Activated CD8-positive, alpha-beta T cell treated with anti-CD3 and anti-CD28 coated beads for 36 hours (primary cell): ENCODE data around the gene DGAT2. TPM values are rescaled to one million over a fixed set of nuclear protein-coding genes. Genes with fewer than 3 reads are reported as not detected.

Experiments used
- ATAC-seq: fragments of 200-7000 bp; cut with Tn5 transposase; one replicate; pipeline ENCODE4 v1.10.0; 2021; ENCODE audit warnings: mild to moderate bottlenecking, moderate library complexity
- CTCF ChIA-PET: fragments of 350-600 bp; sonication (Branson Sonifier 250); formaldehyde crosslinking; loops from one replicate; lab custom pipeline; 2021; ENCODE audit warnings: antibody characterized with exemption; lab: Charles Lee
- POLR2A ChIA-PET: fragments of 350-600 bp; sonication (Branson Sonifier 250); formaldehyde crosslinking; loops from one replicate; lab custom pipeline; 2021; ENCODE audit warnings: antibody characterized with exemption; lab: Charles Lee
- DNase-seq: peaks from one replicate; pipeline ENCODE4 v3.0.0-alpha.2; 2020
- H3K27ac Mint-ChIP-seq: one replicate; pipeline ENCODE4 v1.8.0; 2021; ENCODE audit warnings: mild to moderate bottlenecking, mixed read lengths
- H3K27me3 Mint-ChIP-seq: one replicate; pipeline ENCODE4 v1.8.0; 2021; ENCODE audit warnings: mixed read lengths
- H3K36me3 Mint-ChIP-seq: one replicate; pipeline ENCODE4 v1.8.0; 2021; ENCODE audit warnings: low read depth, mixed read lengths
- H3K4me1 Mint-ChIP-seq: one replicate; pipeline ENCODE4 v1.8.0; 2021; ENCODE audit warnings: low read depth, mixed read lengths
- H3K4me3 Mint-ChIP-seq: one replicate; pipeline ENCODE4 v1.8.0; 2021; ENCODE audit warnings: mild to moderate bottlenecking, moderate library complexity, mixed read lengths
- H3K9me3 Mint-ChIP-seq: one replicate; pipeline ENCODE4 v1.8.0; 2021; ENCODE audit warnings: mixed read lengths
- intact Hi-C: fragments of 100-400 bp; cut with micrococcal nuclease; formaldehyde crosslinking; loops from one replicate; pipeline ENCODE4 v1.10.0; 2022
- total RNA-seq, 2 experiments: library from RNA; stranded (reverse); gene quantifications; one replicate each; pipeline ENCODE4 v1.2.3, GENCODE V29; 2021
- TF ChIP-seq, protein P1 (sequence below): fragments of 200-600 bp; IDR thresholded peaks from one replicate; pipeline ENCODE4 v1.8.0; 2022; ENCODE audit warnings: antibody characterized with exemption, mild to moderate bottlenecking

The DGAT2 gene
- total RNA-seq, 2 experiments from 2014 or later = 1.7 to 1.8 TPM

DNA sequence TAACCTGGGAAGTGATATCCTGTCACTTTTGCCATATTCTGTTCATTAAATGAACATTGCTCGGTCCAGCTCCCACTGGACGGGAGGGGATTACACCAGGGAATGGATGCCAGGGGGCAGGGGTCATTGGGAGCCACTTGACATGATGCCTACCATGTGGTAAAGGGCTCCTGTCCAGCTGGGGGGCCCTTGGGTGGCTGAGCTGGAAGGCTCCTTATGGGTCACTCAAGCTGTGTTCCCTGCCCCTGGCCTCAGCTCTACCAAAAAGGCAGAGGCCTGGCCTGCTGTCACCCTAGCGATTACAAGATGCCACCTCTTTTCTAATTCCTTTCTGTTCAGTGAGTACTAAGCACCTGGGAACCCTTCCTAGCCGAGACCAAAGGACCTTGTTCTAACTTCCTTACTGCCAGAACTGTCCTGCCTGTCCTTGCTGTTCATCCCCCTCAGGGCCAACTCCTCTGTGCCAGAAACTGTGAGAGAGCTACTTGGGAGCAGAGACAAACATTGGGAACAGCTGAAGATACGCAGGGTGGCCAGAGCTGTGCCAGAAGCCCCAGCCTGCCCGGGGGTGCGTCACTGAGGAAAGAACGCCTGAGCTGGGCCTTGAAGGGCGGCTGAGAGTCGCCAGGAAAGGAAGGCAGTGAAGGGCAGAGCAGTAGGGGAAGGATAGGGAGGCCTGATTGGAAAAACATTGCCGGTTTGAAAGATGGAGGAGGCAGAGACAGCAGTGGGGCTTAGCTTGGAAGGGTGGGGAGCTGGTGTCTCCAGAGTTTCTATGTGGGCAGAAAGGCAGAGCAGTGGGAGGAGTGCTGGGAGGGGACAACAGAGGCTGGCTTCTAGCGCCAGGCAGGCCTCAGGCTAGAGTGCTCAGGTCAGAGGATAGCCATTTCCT lies 33.7 kb downstream of the DGAT2 start:
- no peaks in the 10 kb centered on the region for H3K36me3 Mint-ChIP-seq
- no peak overlapping the region for H3K27ac Mint-ChIP-seq
- no peak for DNase-seq
- H3K27me3 Mint-ChIP-seq = no peaks in the 10 kb centered on the region
- no peaks in the 10 kb centered on the region for H3K4me1 Mint-ChIP-seq
- no peak for ATAC-seq
- H3K4me3 Mint-ChIP-seq = no peak overlapping the region
- intact Hi-C loops = loop anchor here (2.0 to 5.0 kb wide), 2 partner anchors 65 to 350 kb away; no protein-coding TSS in a partner anchor
- TF ChIP-seq, protein P1, sequence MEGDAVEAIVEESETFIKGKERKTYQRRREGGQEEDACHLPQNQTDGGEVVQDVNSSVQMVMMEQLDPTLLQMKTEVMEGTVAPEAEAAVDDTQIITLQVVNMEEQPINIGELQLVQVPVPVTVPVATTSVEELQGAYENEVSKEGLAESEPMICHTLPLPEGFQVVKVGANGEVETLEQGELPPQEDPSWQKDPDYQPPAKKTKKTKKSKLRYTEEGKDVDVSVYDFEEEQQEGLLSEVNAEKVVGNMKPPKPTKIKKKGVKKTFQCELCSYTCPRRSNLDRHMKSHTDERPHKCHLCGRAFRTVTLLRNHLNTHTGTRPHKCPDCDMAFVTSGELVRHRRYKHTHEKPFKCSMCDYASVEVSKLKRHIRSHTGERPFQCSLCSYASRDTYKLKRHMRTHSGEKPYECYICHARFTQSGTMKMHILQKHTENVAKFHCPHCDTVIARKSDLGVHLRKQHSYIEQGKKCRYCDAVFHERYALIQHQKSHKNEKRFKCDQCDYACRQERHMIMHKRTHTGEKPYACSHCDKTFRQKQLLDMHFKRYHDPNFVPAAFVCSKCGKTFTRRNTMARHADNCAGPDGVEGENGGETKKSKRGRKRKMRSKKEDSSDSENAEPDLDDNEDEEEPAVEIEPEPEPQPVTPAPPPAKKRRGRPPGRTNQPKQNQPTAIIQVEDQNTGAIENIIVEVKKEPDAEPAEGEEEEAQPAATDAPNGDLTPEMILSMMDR = no peak
- POLR2A ChIA-PET = no interaction called here
- CTCF ChIA-PET = interaction anchor here (0.7 to 3.0 kb wide), 34 partner anchors 8 to 405 kb away, joined by 3 to 119 read pairs (median 4); partner anchors contain the start of gene UVRAG
- H3K9me3 Mint-ChIP-seq = no peaks in the 10 kb centered on the region

DNA sequence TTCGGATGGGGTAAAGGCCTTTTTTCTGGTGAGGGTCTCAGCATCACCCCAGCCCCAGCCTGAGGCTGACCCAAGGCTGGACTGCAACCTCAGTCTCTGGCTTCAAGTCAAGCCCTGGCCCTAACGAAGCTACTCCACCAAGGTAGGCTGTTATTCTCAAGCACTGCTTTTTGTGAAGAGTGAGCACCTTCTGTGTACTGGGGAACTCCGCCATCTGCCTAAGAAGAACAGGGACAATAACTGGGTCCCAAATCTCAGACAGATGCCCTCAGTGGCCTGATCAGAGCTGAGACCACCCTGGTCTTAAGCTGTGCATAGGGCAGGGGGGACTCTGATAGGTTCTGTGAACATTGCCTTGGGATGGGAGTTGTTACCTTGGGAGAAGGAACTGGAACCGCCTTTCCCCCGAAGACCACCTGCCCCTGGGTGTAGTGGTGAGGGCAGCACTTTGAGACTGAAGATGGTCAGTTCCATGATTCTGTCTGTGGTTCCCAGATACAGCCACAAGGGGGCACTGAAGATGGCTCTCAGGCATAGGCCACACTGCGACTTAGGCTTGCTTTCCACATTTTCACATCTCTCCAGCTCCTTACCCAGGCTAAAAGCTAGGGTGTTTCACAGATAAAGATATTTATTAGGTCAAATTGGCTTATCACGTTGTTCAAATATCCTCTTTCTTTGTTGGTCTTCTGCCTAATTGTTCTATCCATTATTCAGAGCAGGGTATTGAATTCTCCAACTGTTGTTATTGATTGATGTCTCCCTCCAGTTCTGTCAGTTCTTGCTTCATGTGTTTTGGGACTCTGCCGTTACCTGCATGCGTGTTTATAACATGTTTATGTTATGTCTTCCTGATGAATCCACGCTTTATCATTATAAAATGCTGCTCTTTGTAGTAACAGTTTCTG lies 34.6 kb downstream of the DGAT2 start:
- TF ChIP-seq, protein P1 = peak; percentile 84
- H3K36me3 Mint-ChIP-seq = no peaks in the 10 kb centered on the region
- CTCF ChIA-PET = interaction anchor here (0.6 to 3.0 kb wide), 42 partner anchors 9 to 576 kb away, joined by 3 to 119 read pairs (median 4); partner anchors contain the start of gene UVRAG
- DNase-seq (peak; percentile 84), ATAC-seq (peak; percentile 99)
- intact Hi-C loops = loop anchor here (2.0 to 5.0 kb wide), 2 partner anchors 64 to 349 kb away; no protein-coding TSS in a partner anchor
- no peaks in the 10 kb centered on the region for H3K27me3 Mint-ChIP-seq
- no peaks in the 10 kb centered on the region for H3K9me3 Mint-ChIP-seq
- H3K4me1 Mint-ChIP-seq = no peaks in the 10 kb centered on the region
- POLR2A ChIA-PET = no interaction called here
- H3K27ac Mint-ChIP-seq = no peak overlapping the region
- no peak overlapping the region for H3K4me3 Mint-ChIP-seq

DNA sequence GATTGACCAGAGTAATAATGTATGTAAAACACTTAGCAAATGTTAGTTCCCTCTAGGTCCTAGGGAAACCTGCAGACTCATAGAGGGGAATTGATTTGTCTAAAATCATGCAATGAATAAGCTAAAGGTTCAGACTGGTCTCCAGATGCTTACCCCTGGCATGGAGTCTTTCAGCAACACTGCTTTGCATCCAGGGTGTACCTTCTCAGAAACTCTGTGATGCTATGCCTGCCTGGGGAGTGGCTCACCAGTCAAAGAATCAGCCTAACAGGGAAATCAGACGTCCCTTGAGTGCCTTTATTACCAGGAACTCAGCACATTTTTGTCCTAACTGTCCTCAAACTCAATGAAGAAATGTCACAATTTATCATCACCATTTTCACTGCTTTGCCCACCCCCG lies 40.5 kb downstream of the DGAT2 start:
- no peaks in the 10 kb centered on the region for H3K36me3 Mint-ChIP-seq
- CTCF ChIA-PET = interaction anchor here (1.2 kb wide), 1 partner anchor 343 kb away, joined by 3 read pairs; no protein-coding TSS in a partner anchor
- H3K4me3 Mint-ChIP-seq = no peak overlapping the region
- POLR2A ChIA-PET = no interaction called here
- TF ChIP-seq, protein P1 = no peak
- intact Hi-C loops = no loop called here
- no peak for ATAC-seq
- no peak overlapping the region for H3K27ac Mint-ChIP-seq
- no peak for DNase-seq
- H3K27me3 Mint-ChIP-seq = no peaks in the 10 kb centered on the region
- H3K4me1 Mint-ChIP-seq = peaks cover 5% of the 10 kb centered on the region
- no peaks in the 10 kb centered on the region for H3K9me3 Mint-ChIP-seq

DNA sequence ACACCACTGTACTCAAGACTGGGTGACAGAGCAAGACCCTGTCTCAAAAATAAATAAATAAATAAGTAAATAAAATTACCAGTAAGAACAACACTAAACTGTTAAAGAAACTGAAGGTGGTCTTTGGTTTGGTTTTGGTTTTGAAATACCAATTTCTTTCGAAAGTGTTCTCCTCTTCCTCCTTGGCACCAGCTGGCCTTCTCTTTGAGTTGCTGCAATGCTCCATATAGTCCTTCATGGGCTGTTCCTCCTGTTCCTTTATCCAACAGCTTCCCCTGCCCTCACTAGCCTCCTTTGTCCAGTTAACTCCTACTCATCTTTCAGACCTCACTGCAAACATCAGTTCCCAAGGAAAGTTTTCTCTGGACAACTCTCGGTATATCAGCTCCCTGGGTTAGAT lies 41.4 kb downstream of the DGAT2 start:
- TF ChIP-seq, protein P1 = no peak
- H3K27ac Mint-ChIP-seq = no peak overlapping the region
- DNase-seq = no peak
- H3K9me3 Mint-ChIP-seq = no peaks in the 10 kb centered on the region
- no peaks in the 10 kb centered on the region for H3K27me3 Mint-ChIP-seq
- no peak overlapping the region for H3K4me3 Mint-ChIP-seq
- ATAC-seq = no peak
- POLR2A ChIA-PET = interaction anchor here (1.1 kb wide), 1 partner anchor 27 kb away, joined by 3 read pairs; no protein-coding TSS in a partner anchor
- peaks cover 5% of the 10 kb centered on the region for H3K4me1 Mint-ChIP-seq
- intact Hi-C loops = no loop called here
- CTCF ChIA-PET = interaction anchor here (1.2 to 2.3 kb wide), 3 partner anchors 58 to 342 kb away, joined by 3 to 10 read pairs (median 4); no protein-coding TSS in a partner anchor
- H3K36me3 Mint-ChIP-seq = no peaks in the 10 kb centered on the region
